K562 (cell line): ENCODE measurements around the gene ELOVL4. TPM values are rescaled to one million over a fixed set of nuclear protein-coding genes. Genes with fewer than 3 reads are reported as not detected.

ENCODE experiments used
- ATAC-seq: fragments of 200-7000 bp; cut with Tn5 transposase; 3 replicates; pipeline ENCODE4 v1.9.1; 2020; ENCODE audit warnings: moderate library complexity
- BruUV-seq: library from RNA; stranded (reverse); fragments of 400-500 nt; replicated peaks from 2 replicates; lab custom pipeline; 2021; lab: Mats Ljungman, UMichigan
- CTCF ChIA-PET: fragments of 300-600 bp; formaldehyde crosslinking; extraction: SDS; loops from one replicate; lab custom pipeline; 2021; ENCODE audit warnings: low intra/inter-chr PET ratio; lab: Yijun Ruan, JAX
- POLR2A ChIA-PET: fragments of 300-600, 350-650 bp; sonication (Branson Sonifier 250); formaldehyde crosslinking; extraction: SDS; loops from one replicate; lab custom pipeline; 2021; ENCODE audit warnings: antibody characterized with exemption, inconsistent platforms; lab: Yijun Ruan, JAX
- DNase-seq, 4 experiments: peaks; one replicate each; pipeline versions ENCODE4 v3.0.0 to v3.0.0-alpha.2; 2011 to 2018; ENCODE audit warnings: low spot score in 3 of 4, mixed read lengths in 3 of 4; ENCODE audit errors: extremely low read depth in 1 of 4
- FAIRE-seq: peaks from 2 replicates; lab custom pipeline; 2011; peaks lifted over from hg19 to GRCh38; lab: Jason Lieb, UNC
- H2AFZ ChIP-seq: 2 replicates; pipeline ENCODE4 v1.6.0; 2011; ENCODE audit warnings: low read depth, low read length, control low read depth, inconsistent platforms
- H3K27ac ChIP-seq: fragments of 200-600 bp; 3 replicates; pipeline ENCODE4 v1.8.0; 2011; ENCODE audit warnings: low read depth, mild to moderate bottlenecking, control low read depth, inconsistent platforms, low read length, moderate library complexity, mixed read lengths; ENCODE audit errors: extremely low read depth
- H3K27me3 ChIP-seq, 2 experiments: fragments of 300-600 bp in 1 of 2; 2 replicates in 1 of 2; 3 replicates in 1 of 2; pipeline versions ENCODE4 v1.6.0 to v1.8.0; 2011; ENCODE audit warnings: inconsistent platforms in 2 of 2, low read length in 2 of 2, mild to moderate bottlenecking in 1 of 2, mixed read lengths in 1 of 2, moderate library complexity in 1 of 2; ENCODE audit not compliant: control insufficient read depth in 2 of 2, insufficient read depth in 2 of 2
- H3K36me3 ChIP-seq: fragments of 300-600 bp; 3 replicates; pipeline ENCODE4 v1.8.0; 2011; ENCODE audit warnings: mild to moderate bottlenecking, low read length, inconsistent platforms; ENCODE audit not compliant: control insufficient read depth, insufficient read depth
- H3K4me1 ChIP-seq, 2 experiments: fragments of 200-600 bp in 1 of 2; replicated peaks in 1 of 2; 2 replicates in 1 of 2; 3 replicates in 1 of 2; pipeline versions ENCODE4 v1.5.1 to v1.8.0; 2011; ENCODE audit warnings: inconsistent platforms in 2 of 2, low read length in 2 of 2, mild to moderate bottlenecking in 1 of 2, mixed read lengths in 1 of 2, moderate library complexity in 1 of 2; ENCODE audit not compliant: control insufficient read depth in 2 of 2, insufficient read depth in 2 of 2
- H3K4me2 ChIP-seq: 2 replicates; pipeline ENCODE4 v1.6.1; 2011; ENCODE audit warnings: low read length, control low read depth, inconsistent platforms, mixed read lengths; ENCODE audit not compliant: insufficient read depth
- H3K4me3 ChIP-seq: fragments of 200-600 bp; sonication (generic), shearing (Covaris generic); 2 replicates; pipeline ENCODE4 v1.5.1; 2016; ENCODE audit warnings: control low read depth, inconsistent platforms
- H3K79me2 ChIP-seq: fragments of 200-600 bp; 3 replicates; pipeline ENCODE4 v1.8.0; 2011; ENCODE audit warnings: low read length, inconsistent platforms; ENCODE audit not compliant: control insufficient read depth, insufficient read depth
- H3K9ac ChIP-seq, 2 experiments: 2 replicates each; pipeline versions ENCODE4 v1.6.0 to v1.6.1; 2011; ENCODE audit warnings: low read depth in 2 of 2, low read length in 2 of 2, control low read depth in 1 of 2, inconsistent platforms in 1 of 2, mild to moderate bottlenecking in 1 of 2, mixed read lengths in 1 of 2; ENCODE audit not compliant: insufficient read depth in 1 of 2
- H3K9me1 ChIP-seq: one replicate; pipeline ENCODE4 v1.6.0; 2011; ENCODE audit warnings: inconsistent platforms, mild to moderate bottlenecking, low read length, moderate library complexity; ENCODE audit not compliant: control insufficient read depth, insufficient read depth
- H3K9me3 ChIP-seq: replicated peaks from 2 replicates; pipeline ENCODE4 v1.5.1; 2011; ENCODE audit warnings: low read depth, low read length, inconsistent platforms; ENCODE audit not compliant: control insufficient read depth, insufficient read depth
- H4K20me1 ChIP-seq: replicated peaks from 2 replicates; pipeline ENCODE4 v1.6.1; 2011; ENCODE audit warnings: low read length, inconsistent platforms, mixed read lengths; ENCODE audit not compliant: control insufficient read depth, insufficient read depth
- ASH1L ChIP-seq: fragments of 450-650 bp; IDR thresholded peaks from 2 replicates; pipeline ENCODE4 v1.6.1; 2018; ENCODE audit warnings: borderline replicate concordance, mild to moderate bottlenecking, low read depth; ENCODE audit not compliant: partially characterized antibody
- BRD9 ChIP-seq: fragments of 450-650 bp; IDR thresholded peaks from 2 replicates; pipeline ENCODE4 v1.6.1; 2018; ENCODE audit warnings: low read depth; ENCODE audit not compliant: partially characterized antibody
- E2F3 ChIP-seq: fragments of 250-450 bp; sonication (Bioruptor Pico); IDR thresholded peaks from 2 replicates; pipeline ENCODE4 v1.4.0; 2020; ENCODE audit warnings: mild to moderate bottlenecking
- EHMT2 ChIP-seq: fragments of 450-650 bp; IDR thresholded peaks from 2 replicates; pipeline ENCODE4 v1.6.1; 2018; ENCODE audit warnings: antibody characterized with exemption
- ETS2 ChIP-seq: IDR thresholded peaks from 2 replicates; pipeline ENCODE4 v1.6.1; 2016; ENCODE audit warnings: borderline replicate concordance, missing genetic modification characterization, mild to moderate bottlenecking, moderate library complexity, missing compliant biosample characterization; ENCODE audit not compliant: poor library complexity, severe bottlenecking
- HSF4 ChIP-seq: fragments of 250-450 bp; sonication (Bioruptor Pico); IDR thresholded peaks from 2 replicates; pipeline ENCODE4 v2.1.2; 2022; ENCODE audit warnings: mild to moderate bottlenecking, moderate library complexity, borderline replicate concordance
- MEF2A ChIP-seq: IDR thresholded peaks from 2 replicates; pipeline ENCODE4 v1.6.1; 2011; ENCODE audit warnings: low read depth, mild to moderate bottlenecking, low read length, moderate library complexity; ENCODE audit not compliant: control insufficient read depth
- PRMT5 ChIP-seq: sonication (generic); formaldehyde crosslinking; IDR thresholded peaks from 2 replicates; pipeline ENCODE4 v1.5.0; 2020; ENCODE audit warnings: missing genetic modification reagents
- SREBF2 ChIP-seq: sonication (generic); formaldehyde crosslinking; IDR thresholded peaks from 2 replicates; pipeline ENCODE4 v1.4.0; 2020; ENCODE audit warnings: mild to moderate bottlenecking, missing genetic modification reagents
- ZNF3 ChIP-seq: fragments of 250-450 bp; sonication (Bioruptor Pico); IDR thresholded peaks from 2 replicates; pipeline ENCODE4 v1.5.0; 2021; ENCODE audit warnings: mild to moderate bottlenecking, moderate library complexity
- WGBS: fragments of 100-300 bp; shearing (Covaris generic); methylation state at CpG from one replicate; pipeline ENCODE4 v1.1.6; 2016; ENCODE audit warnings: low coverage, mixed read lengths; ENCODE audit not compliant: insufficient coverage; ENCODE audit errors: missing lambda C conversion rate; 5-methylcytosine and 5-hydroxymethylcytosine counted together
- in situ Hi-C: fragments of 300-500 bp; cut with MboI; formaldehyde crosslinking; loops from 4 replicates; pipeline ENCODE4 v1.15.0; 2018; ENCODE audit warnings: inconsistent platforms, mixed read lengths
- intact Hi-C: fragments of 100-400 bp; cut with micrococcal nuclease; formaldehyde crosslinking; loops from 2 replicates; pipeline ENCODE4 v1.14.2; 2022
- polyA plus RNA-seq, 8 experiments: library from polyadenylated mRNA; depleted of rRNA in 4 of 8; stranded (reverse) in 5 of 8; unstranded in 3 of 8; fragments of >200 nt; fragmentation: Nextera tagmentation in 2 of 8; fragmentation: Illumina TruSeq in 1 of 8; extraction: Ambion mirVana in 2 of 8; extraction: Trizol in 1 of 8; gene quantifications; 2 replicates each; pipeline versions ENCODE4 v1.2.1 to v1.2.3, GENCODE V29; 2011 to 2014; ENCODE audit warnings: inconsistent platforms in 1 of 8, missing spikeins in 1 of 8
- total RNA-seq, 7 experiments: library from RNA; depleted of rRNA in 6 of 7; stranded (reverse); fragments of >200 nt in 6 of 7; fragmentation: Illumina TruSeq in 2 of 7; extraction: Trizol in 2 of 7; gene quantifications; 2 replicates each; pipeline versions ENCODE4 v1.2.1 to v1.2.3, GENCODE V29; 2011 to 2021; ENCODE audit warnings: low replicate concordance in 1 of 7
- TF ChIP-seq, protein P1 (sequence below): fragments of 250-450 bp; sonication (Bioruptor Pico); IDR thresholded peaks from 2 replicates; pipeline ENCODE4 v1.8.0; 2021; ENCODE audit warnings: moderate library complexity, mild to moderate bottlenecking, inconsistent platforms
- TF ChIP-seq, protein P2 (sequence below): sonication (generic); formaldehyde crosslinking; IDR thresholded peaks from 2 replicates; pipeline ENCODE4 v1.8.1; 2023; ENCODE audit warnings: mild to moderate bottlenecking, missing genetic modification reagents

Gene ELOVL4
- total and polyA plus RNA-seq, 9 of the 15 experiments (the other 6 are each of a cell fraction or from before 2014, with no cell fraction given), result not detected

DNA sequence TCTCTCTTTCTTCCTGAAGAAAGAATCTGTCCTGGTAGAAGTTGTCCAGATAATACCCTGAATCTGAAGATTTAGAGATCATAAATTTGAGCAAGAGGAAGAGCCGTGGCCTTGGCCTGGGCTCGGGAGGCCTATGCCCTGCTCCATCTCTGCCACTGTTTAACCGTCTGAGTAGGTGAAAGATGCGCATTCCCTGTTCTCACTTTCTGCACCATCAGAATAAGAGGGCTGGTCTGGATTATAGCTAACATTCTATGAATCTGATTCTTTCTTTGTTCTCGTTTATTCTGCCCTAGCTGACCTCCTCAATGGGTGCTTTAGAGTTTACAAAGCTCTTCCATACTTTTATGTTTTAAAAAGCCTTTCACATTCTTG, 51.3 kb downstream of the ELOVL4 start:
- CTCF ChIA-PET, result no interaction called here

More for the DNA sequence above, 51.3 kb downstream of the ELOVL4 start:
- Histone ChIP-seq H3K27me3 (no peaks in the 10 kb centered on the region), H2AFZ (no peak overlapping the region)
- ATAC-seq, result no peak
- TF ChIP-seq, protein P1, sequence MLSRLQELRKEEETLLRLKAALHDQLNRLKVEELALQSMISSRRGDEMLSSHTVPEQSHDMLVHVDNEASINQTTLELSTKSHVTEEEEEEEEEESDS (CRISPR knock-in tag), result no peak
- no peak for TF ChIP-seq EHMT2
- TF ChIP-seq E2F3, result no peak
- no peak for TF ChIP-seq HSF4
- TF ChIP-seq ASH1L, result no peak
- no peak for TF ChIP-seq SREBF2 (CRISPR knock-in tag)
- no peak for TF ChIP-seq BRD9
- no peak for TF ChIP-seq ZNF3 (CRISPR knock-in tag)
- TF ChIP-seq ETS2 (tag), result no peak
- TF ChIP-seq PRMT5 (CRISPR knock-in tag), result no peak
- TF ChIP-seq MEF2A, result no peak
- TF ChIP-seq, protein P2, sequence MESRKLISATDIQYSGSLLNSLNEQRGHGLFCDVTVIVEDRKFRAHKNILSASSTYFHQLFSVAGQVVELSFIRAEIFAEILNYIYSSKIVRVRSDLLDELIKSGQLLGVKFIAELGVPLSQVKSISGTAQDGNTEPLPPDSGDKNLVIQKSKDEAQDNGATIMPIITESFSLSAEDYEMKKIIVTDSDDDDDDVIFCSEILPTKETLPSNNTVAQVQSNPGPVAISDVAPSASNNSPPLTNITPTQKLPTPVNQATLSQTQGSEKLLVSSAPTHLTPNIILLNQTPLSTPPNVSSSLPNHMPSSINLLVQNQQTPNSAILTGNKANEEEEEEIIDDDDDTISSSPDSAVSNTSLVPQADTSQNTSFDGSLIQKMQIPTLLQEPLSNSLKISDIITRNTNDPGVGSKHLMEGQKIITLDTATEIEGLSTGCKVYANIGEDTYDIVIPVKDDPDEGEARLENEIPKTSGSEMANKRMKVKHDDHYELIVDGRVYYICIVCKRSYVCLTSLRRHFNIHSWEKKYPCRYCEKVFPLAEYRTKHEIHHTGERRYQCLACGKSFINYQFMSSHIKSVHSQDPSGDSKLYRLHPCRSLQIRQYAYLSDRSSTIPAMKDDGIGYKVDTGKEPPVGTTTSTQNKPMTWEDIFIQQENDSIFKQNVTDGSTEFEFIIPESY (CRISPR knock-in tag), result no peak
- TF ChIP-seq, all 486 proteins: peak for 0
- Histone ChIP-seq H3K27ac (no peak overlapping the region), H3K79me2 (no peaks in the 10 kb centered on the region), H3K4me2 (no peak overlapping the region), H3K9ac (no peak overlapping the region), H3K9me3 (no peaks in the 10 kb centered on the region), H4K20me1 (no peaks in the 10 kb centered on the region), H3K36me3 (no peaks in the 10 kb centered on the region), H3K4me3 (no peak overlapping the region), H3K4me1 (no peaks in the 10 kb centered on the region), H3K9me1 (no peaks in the 10 kb centered on the region)
- FAIRE-seq (no peak), DNase-seq (no peak)
- intact Hi-C loops (no loop called here), in situ Hi-C loops (no loop called here)
- WGBS, result 1% methylated on average over 5 of the region's 5 CpGs
- POLR2A ChIA-PET, result interaction anchor here (0.6 kb wide), 1 partner anchor 10 kb away, joined by 3 read pairs; no protein-coding TSS in a partner anchor
- BruUV-seq, result no TSS peak
